Lung (tissue), 12 donors: ENCODE data around the gene PELI1. TPM values are rescaled to one million over a fixed set of nuclear protein-coding genes. Genes with fewer than 3 reads are reported as not detected.

ENCODE experiments used
- ATAC-seq: fragments of 200-7000 bp; cut with Tn5 transposase; one replicate; pipeline ENCODE4 v1.9.1; 2020; ENCODE audit warnings: moderate number of reproducible peaks; ENCODE audit not compliant: insufficient read depth, low FRiP score
- DNase-seq, 3 donors: peaks; one replicate each; pipeline ENCODE4 v3.0.0-alpha.2; 2013 to 2017
- H3K27ac ChIP-seq, 2 donors: one replicate each; pipeline ENCODE4 v1.5.1; 2013; ENCODE audit warnings: mild to moderate bottlenecking in 2 of 2, moderate library complexity in 2 of 2, control low read depth in 1 of 2, inconsistent platforms in 1 of 2, low read depth in 1 of 2, low read length in 1 of 2
- H3K27me3 ChIP-seq, 3 donors: one replicate each; pipeline ENCODE4 v1.5.1; 2013; ENCODE audit warnings: low read length in 2 of 3; ENCODE audit not compliant: control insufficient read depth in 3 of 3, insufficient read depth in 3 of 3
- H3K36me3 ChIP-seq, 4 donors: one replicate each; pipeline ENCODE4 v1.5.1; 2013; ENCODE audit warnings: low read length in 4 of 4, mild to moderate bottlenecking in 1 of 4, moderate library complexity in 1 of 4; ENCODE audit not compliant: control insufficient read depth in 4 of 4, insufficient read depth in 4 of 4
- H3K4me1 ChIP-seq, 5 donors: one replicate each; pipeline ENCODE4 v1.5.1; 2013; ENCODE audit warnings: low read length in 5 of 5, mild to moderate bottlenecking in 2 of 5, moderate library complexity in 1 of 5; ENCODE audit not compliant: control insufficient read depth in 5 of 5, insufficient read depth in 5 of 5
- H3K4me3 ChIP-seq: one replicate; pipeline ENCODE4 v1.5.1; 2013; ENCODE audit warnings: mild to moderate bottlenecking, control low read depth, moderate library complexity
- H3K9ac ChIP-seq, 2 donors: one replicate each; pipeline ENCODE4 v1.5.1; 2013; ENCODE audit warnings: low read length in 2 of 2, control low read depth in 1 of 2; ENCODE audit not compliant: insufficient read depth in 1 of 2
- H3K9me3 ChIP-seq, 4 donors: one replicate each; pipeline ENCODE4 v1.5.1; 2013; ENCODE audit warnings: low read length in 3 of 4, mild to moderate bottlenecking in 1 of 4, moderate library complexity in 1 of 4; ENCODE audit not compliant: control insufficient read depth in 4 of 4, insufficient read depth in 3 of 4
- WGBS, 2 donors: extraction: QIAGEN DNeasy Blood & Tissue Kit; methylation state at CpG; one replicate each; pipeline ENCODE4 v1.1.7; 2013; 5-methylcytosine and 5-hydroxymethylcytosine counted together
- polyA plus RNA-seq, 2 donors: library from polyadenylated mRNA; stranded (reverse); fragments of 200-250 nt; gene quantifications; one replicate each; pipeline ENCODE4 v1.2.1, GENCODE V29; 2013
- total RNA-seq, 2 donors: library from RNA; depleted of rRNA in 1 of 2; stranded (reverse); fragments of >200 nt in 1 of 2; gene quantifications; one replicate each; pipeline ENCODE4 v1.2.1, GENCODE V29; 2014 to 2021
- TF ChIP-seq, protein P1 (sequence below): IDR thresholded peaks from 2 replicates; pipeline ENCODE4 v1.5.1; 2012; ENCODE audit warnings: mild to moderate bottlenecking; ENCODE audit errors: control extremely low read depth, extremely low read depth
- donor health status: control.
- donor health status: control.
- donor health status: Bipolar disorder and iron deficiency.
- donor health status: healthy.
- donor health status: DM: yes; HTN: yes; CAD: no.

The PELI1 gene
- total and polyA plus RNA-seq, 4 donors = 17.2 to 83.9 (median 48.1) TPM

DNA sequence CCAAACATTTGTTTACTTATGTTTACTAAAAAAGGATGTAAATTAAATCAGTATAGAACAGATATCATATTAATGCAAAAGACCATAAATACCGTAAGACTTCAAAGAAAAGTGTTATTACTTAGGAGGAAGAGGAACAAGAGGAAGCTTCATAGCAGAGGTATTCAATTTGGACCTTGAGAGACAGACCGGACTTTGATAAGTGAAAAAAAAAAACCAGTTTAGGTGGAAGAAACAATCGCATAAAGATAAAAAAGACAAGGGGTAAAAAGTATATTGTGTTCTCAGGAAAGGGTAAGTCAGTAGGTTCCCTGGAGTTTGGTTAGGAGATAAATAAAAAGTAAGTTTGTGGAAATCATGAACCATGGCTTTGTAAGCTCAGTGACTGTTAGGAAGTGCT, 17.6 kb downstream of the PELI1 start:
- Histone ChIP-seq H3K9me3 (no peaks in the 10 kb centered on the region), H3K4me1 (peaks cover 0 to 9% (median 2%) of the 10 kb centered on the region in 5 donors), H3K4me3 (no peak overlapping the region), H3K27ac (no peak overlapping the region), H3K27me3 (no peaks in the 10 kb centered on the region), H3K9ac (no peak overlapping the region), H3K36me3 (no peaks in the 10 kb centered on the region)
- ATAC-seq (no peak), DNase-seq (no peak)
- 76 to 89% methylated on average over 3 of the region's 3 CpGs for WGBS, 2 donors
- TF ChIP-seq, protein P1, sequence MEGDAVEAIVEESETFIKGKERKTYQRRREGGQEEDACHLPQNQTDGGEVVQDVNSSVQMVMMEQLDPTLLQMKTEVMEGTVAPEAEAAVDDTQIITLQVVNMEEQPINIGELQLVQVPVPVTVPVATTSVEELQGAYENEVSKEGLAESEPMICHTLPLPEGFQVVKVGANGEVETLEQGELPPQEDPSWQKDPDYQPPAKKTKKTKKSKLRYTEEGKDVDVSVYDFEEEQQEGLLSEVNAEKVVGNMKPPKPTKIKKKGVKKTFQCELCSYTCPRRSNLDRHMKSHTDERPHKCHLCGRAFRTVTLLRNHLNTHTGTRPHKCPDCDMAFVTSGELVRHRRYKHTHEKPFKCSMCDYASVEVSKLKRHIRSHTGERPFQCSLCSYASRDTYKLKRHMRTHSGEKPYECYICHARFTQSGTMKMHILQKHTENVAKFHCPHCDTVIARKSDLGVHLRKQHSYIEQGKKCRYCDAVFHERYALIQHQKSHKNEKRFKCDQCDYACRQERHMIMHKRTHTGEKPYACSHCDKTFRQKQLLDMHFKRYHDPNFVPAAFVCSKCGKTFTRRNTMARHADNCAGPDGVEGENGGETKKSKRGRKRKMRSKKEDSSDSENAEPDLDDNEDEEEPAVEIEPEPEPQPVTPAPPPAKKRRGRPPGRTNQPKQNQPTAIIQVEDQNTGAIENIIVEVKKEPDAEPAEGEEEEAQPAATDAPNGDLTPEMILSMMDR = no peak

DNA sequence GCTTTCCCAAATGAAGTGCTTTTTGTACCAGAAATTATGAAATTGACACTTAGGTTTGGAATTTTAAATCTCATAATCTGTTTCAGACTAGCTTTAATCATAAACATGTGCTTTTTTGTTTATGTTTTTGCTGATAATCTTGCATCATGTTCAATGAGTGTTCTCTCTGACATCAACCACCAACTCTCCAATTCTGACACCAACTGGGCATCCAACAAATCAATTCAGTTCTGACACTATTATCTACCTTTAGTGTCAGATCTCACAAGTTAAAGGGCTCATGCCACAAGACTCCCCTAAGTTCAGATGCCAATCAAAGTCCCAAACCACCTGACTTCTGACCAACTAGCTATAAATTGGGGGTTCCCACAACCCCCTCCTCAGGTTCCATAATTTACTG, 19.6 kb downstream of the PELI1 start:
- H3K27me3 ChIP-seq = no peaks in the 10 kb centered on the region
- peaks cover 0 to 3% (median 0%) of the 10 kb centered on the region in 5 donors for H3K4me1 ChIP-seq
- DNase-seq (no peak), ATAC-seq (no peak)
- H3K9ac ChIP-seq = no peak overlapping the region
- TF ChIP-seq, protein P1 = no peak
- H3K36me3 ChIP-seq = no peaks in the 10 kb centered on the region
- no peaks in the 10 kb centered on the region for H3K9me3 ChIP-seq
- H3K4me3 ChIP-seq = no peak overlapping the region
- H3K27ac ChIP-seq = no peak overlapping the region

DNA sequence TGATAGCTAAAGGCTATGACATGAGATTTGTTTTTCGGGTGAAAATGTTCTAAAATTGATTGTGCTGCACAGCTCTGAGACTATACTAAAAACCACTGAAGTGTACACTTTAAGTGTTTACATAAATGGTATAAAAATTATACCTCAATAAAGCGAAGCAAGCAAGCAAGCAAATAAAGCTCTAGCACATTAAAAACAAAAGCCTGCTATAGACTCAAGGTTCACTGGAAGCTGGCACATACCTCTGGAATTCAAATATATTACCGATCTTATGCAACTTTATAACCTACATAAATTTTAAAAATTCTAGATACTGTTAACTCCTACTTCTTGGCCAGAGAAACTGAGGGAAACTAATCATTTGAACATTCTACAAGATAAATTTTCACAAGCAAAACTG, 20.1 kb downstream of the PELI1 start:
- TF ChIP-seq, protein P1 = no peak
- Histone ChIP-seq H3K36me3 (no peaks in the 10 kb centered on the region), H3K9ac (no peak overlapping the region), H3K4me1 (peaks cover 0 to 3% (median 0%) of the 10 kb centered on the region in 5 donors), H3K27me3 (no peaks in the 10 kb centered on the region), H3K9me3 (no peaks in the 10 kb centered on the region), H3K27ac (no peak overlapping the region), H3K4me3 (no peak overlapping the region)
- ATAC-seq = no peak
- DNase-seq = no peak
- WGBS, 2 donors = 76 to 92% methylated on average over 3 of the region's 3 CpGs

DNA sequence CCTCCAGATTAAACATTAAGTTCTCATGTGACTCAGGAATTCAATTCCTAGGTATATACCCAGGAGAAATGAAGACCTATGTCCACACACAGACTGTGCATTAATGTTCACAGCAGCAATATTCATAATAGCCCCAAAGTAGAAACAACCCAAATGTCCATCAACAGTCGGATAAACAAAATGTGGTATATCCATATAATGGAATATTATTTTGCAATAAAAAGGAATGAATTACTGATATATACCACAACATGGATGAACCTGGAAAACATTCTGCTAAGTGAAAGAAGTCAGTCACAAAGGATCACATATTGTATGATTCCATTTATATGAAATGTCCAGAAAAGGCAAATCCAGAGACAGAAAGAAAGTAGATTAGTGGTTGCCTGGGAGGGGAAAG, 20.5 kb downstream of the PELI1 start:
- Histone ChIP-seq H3K27me3 (no peaks in the 10 kb centered on the region), H3K27ac (no peak overlapping the region), H3K4me3 (no peak overlapping the region), H3K36me3 (no peaks in the 10 kb centered on the region), H3K4me1 (peaks cover 0 to 3% (median 0%) of the 10 kb centered on the region in 5 donors), H3K9me3 (no peaks in the 10 kb centered on the region), H3K9ac (no peak overlapping the region)
- WGBS, 2 donors = 97 to 100% methylated on average over 1 of the region's 1 CpG
- DNase-seq (no peak), ATAC-seq (no peak)
- TF ChIP-seq, protein P1 = no peak
